Keratinocyte (primary cell): ENCODE data around the gene ATP8A2.

Source experiments
- EZH2 ChIP-seq: IDR thresholded peaks from one replicate; pipeline ENCODE4 v1.6.1; 2012; ENCODE audit warnings: inconsistent platforms, mild to moderate bottlenecking, low read length, moderate library complexity
- TF ChIP-seq, protein P1 (sequence below), 3 experiments: IDR thresholded peaks in 1 of 3; conservative IDR thresholded peaks in 1 of 3; optimal IDR thresholded peaks in 1 of 3; 2 replicates in 2 of 3; 3 replicates in 1 of 3; pipeline versions ENCODE3 to v1.5.1; 2011; ENCODE audit warnings: low read length in 3 of 3, mild to moderate bottlenecking in 3 of 3, moderate library complexity in 2 of 3, control low read depth in 1 of 3, inconsistent platforms in 1 of 3; ENCODE audit not compliant: insufficient read depth in 2 of 3; ENCODE audit errors: extremely low read depth in 1 of 3

DNA sequence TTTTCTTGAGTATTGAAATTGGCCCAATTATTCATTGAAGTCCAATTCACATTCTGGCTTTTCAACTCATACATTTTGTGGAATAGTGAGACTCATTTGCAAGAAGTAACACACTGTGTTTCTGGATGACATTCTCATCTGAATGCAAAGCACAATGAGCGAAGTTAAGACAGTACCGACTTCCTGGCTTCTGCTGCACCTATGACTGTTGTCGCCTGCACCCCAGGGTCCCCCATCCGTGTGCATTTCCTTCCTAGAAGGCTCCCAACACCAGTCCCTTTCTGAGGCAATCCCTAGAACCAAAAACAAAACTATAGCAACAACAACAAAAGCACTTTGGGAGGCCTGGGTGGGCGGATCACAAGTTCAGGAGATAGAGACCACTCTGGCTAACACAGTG is 496.7 kb downstream of the ATP8A2 start:
- TF ChIP-seq, protein P1, sequence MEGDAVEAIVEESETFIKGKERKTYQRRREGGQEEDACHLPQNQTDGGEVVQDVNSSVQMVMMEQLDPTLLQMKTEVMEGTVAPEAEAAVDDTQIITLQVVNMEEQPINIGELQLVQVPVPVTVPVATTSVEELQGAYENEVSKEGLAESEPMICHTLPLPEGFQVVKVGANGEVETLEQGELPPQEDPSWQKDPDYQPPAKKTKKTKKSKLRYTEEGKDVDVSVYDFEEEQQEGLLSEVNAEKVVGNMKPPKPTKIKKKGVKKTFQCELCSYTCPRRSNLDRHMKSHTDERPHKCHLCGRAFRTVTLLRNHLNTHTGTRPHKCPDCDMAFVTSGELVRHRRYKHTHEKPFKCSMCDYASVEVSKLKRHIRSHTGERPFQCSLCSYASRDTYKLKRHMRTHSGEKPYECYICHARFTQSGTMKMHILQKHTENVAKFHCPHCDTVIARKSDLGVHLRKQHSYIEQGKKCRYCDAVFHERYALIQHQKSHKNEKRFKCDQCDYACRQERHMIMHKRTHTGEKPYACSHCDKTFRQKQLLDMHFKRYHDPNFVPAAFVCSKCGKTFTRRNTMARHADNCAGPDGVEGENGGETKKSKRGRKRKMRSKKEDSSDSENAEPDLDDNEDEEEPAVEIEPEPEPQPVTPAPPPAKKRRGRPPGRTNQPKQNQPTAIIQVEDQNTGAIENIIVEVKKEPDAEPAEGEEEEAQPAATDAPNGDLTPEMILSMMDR (optimal IDR thresholded peaks at IDR 0.05 in 1 of 3, IDR thresholded peaks at IDR 0.05 in 1 of 3, conservative IDR thresholded peaks at IDR 0.05 in 1 of 3; ENCODE audit: extremely low read depth in 1 of 3, insufficient read depth in 2 of 3, low read length in 3 of 3), result no peak
- no peak for TF ChIP-seq EZH2
